AG10803 (cell line): Measurements from ENCODE around the gene AKT2.

ENCODE experiments used
- DNase-seq: peaks from one replicate; pipeline ENCODE4 v3.0.0; 2010; ENCODE audit warnings: low read depth
- H3K4me3 ChIP-seq: 2 replicates; pipeline ENCODE4 v1.5.1; 2011; ENCODE audit warnings: mild to moderate bottlenecking, low read length, control low read depth
- CTCF ChIP-seq: conservative IDR thresholded peaks from 2 replicates; pipeline ENCODE4 v1.5.1; 2011; ENCODE audit warnings: mild to moderate bottlenecking, low read length, control low read depth, inconsistent platforms

AKT2 gene

GRCh38 chr19:40193587-40193849 is 91.6 kb downstream of the AKT2 start:
- DNase-seq: peak; percentile 69
- H3K4me3 ChIP-seq: no peak overlapping the region
- TF ChIP-seq CTCF: no peak

GRCh38 chr19:40192758-40193586 is 92.2 kb downstream of the AKT2 start:
- DNase-seq: no peak
- no peak for TF ChIP-seq CTCF
- H3K4me3 ChIP-seq: peak overlapping the region; percentile 83

GRCh38 chr19:40191836-40192646 is 93.1 kb downstream of the AKT2 start:
- TF ChIP-seq CTCF: no peak; the same call in 1 of the 2 replicates

GRCh38 chr19:40190891-40191835 is 94.0 kb downstream of the AKT2 start, which contains the start of gene MAP3K10:
Gene MAP3K10, plus strand, starts transcription at chr19:40191426. Its CDS starts 606 bp downstream, at chr19:40192032.
- H3K4me3 ChIP-seq: peak within 1 kb of the TSS; percentile 83
- peak; percentile 73 for DNase-seq
- no peak for TF ChIP-seq CTCF

More at GRCh38 chr19:40191836-40192646, 93.1 kb downstream of the AKT2 start:
- H3K4me3 ChIP-seq: peak overlapping the region; percentile 83
- DNase-seq: peak; percentile 20

- no peak overlapping the region for H3K4me3 ChIP-seq
- no peak for DNase-seq
- no peak for TF ChIP-seq CTCF
Observed at GRCh38 chr19:40184273-40184672, 100.9 kb downstream of the AKT2 start.
